Neuron (in vitro differentiated cells): ENCODE data around the gene NUCKS1.

Experiments used
- H2AFZ ChIP-seq: one replicate; pipeline ENCODE4 v1.6.1; 2013; ENCODE audit warnings: low read depth, mild to moderate bottlenecking, inconsistent platforms, low read length, moderate library complexity
- H3K27me3 ChIP-seq: one replicate; pipeline ENCODE4 v1.6.1; 2013; ENCODE audit warnings: low read length; ENCODE audit not compliant: insufficient read depth
- H3K36me3 ChIP-seq: one replicate; pipeline ENCODE4 v1.6.1; 2013; ENCODE audit warnings: low read length; ENCODE audit not compliant: insufficient read depth
- H3K4me1 ChIP-seq: one replicate; pipeline ENCODE4 v1.6.1; 2013; ENCODE audit warnings: low read length; ENCODE audit not compliant: insufficient read depth
- H3K4me3 ChIP-seq: 2 replicates; pipeline ENCODE4 v1.5.1; 2013; ENCODE audit warnings: mild to moderate bottlenecking, low read length, moderate library complexity
- H3K9me3 ChIP-seq: one replicate; pipeline ENCODE4 v1.6.1; 2013; ENCODE audit warnings: low read length

NUCKS1 gene

DNA sequence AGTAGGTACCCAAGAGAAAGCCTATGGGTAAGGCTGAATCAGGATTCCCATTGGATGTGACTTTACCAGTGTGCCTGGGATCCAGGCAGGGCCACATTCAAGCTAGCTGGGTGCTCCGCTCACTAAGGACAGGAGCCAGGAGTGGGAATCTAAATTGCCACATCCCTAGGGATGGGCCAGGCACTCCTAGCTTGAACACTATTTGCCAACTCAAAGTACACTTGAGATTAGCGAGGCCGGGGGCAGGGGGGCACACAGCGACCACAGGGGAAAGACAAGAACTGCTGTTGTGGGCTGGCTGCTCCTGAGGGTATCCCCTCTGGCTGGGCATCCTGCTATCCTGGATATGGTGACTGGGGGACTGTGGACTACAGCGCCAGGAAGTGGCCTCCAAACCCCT is 74.0 kb downstream of the NUCKS1 start:
- Histone ChIP-seq H3K27me3 (peaks cover 3% of the 10 kb centered on the region), H3K4me1 (peaks cover 32% of the 10 kb centered on the region), H3K36me3 (no peaks in the 10 kb centered on the region), H3K9me3 (no peaks in the 10 kb centered on the region), H3K4me3 (no peak overlapping the region), H2AFZ (no peak overlapping the region)

DNA sequence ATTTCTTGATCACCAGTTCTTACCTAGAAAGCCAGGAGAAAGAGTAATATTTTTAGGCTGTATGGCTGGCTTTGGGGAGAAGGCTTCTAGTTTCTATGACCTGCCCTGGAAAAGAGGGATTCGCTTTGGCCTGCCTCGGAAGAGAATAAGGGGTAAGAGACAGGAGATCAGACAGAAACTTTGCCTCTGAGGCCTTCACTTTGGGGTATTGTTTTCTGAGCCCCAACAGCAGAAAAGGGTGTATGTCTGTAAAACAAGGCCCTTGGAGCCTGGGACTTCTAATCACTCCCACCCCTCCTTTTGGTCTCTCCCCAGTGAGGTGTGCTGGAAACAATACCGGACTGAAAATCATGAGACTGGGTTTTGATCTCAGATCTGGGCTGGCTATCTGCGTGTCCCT is 74.7 kb downstream of the NUCKS1 start:
- Histone ChIP-seq H3K4me1 (peaks cover 35% of the 10 kb centered on the region), H3K27me3 (no peaks in the 10 kb centered on the region), H3K36me3 (no peaks in the 10 kb centered on the region)

DNA sequence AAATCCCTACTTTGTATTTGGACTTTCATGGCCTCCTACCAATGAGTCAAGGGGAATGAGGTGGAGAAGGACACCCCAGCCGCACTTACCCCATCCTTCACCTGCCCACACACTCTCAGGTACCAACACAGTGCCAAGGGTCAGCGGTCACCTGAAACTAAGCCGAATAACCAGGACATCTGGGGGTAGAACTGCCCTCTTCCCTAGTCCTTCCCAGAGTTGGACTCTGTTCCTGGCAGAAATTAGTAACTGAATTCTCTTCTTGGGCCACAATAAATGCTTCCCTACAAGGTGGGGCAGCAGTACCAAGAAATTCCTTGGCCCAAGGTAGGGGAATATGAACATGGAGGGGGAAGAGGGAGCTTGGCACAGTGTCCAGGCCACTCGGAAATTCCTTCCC is 77.0 kb downstream of the NUCKS1 start:
- Histone ChIP-seq H3K9me3 (no peaks in the 10 kb centered on the region), H3K36me3 (no peaks in the 10 kb centered on the region), H3K27me3 (no peaks in the 10 kb centered on the region), H2AFZ (no peak overlapping the region), H3K4me1 (peaks cover 45% of the 10 kb centered on the region), H3K4me3 (no peak overlapping the region)

More for the DNA sequence above, 74.7 kb downstream of the NUCKS1 start:
- no peak overlapping the region for H2AFZ ChIP-seq
- no peak overlapping the region for H3K4me3 ChIP-seq
- no peaks in the 10 kb centered on the region for H3K9me3 ChIP-seq

DNA sequence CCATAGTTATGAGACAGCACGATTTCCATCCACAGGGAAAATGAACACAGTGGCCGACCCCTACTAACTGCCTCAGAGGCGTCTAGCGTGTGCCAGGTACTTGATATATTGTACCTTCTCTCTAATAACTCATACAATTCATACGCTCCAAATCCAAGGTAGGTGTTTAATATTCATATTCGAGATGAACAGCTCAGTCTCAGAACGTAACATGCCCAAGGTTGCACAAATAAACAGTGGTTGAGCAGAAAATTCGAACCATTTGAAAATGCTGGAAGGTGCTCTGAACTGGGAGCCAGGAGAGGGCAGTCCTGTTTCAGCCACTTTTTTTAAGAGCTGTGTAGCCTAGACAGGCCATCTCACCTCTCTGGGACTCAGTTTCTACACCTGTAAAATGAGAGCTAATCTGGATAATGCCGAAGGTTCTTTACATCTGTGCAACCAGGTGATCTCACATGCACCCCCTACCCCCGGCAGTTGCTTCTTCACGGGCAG is 77.5 kb downstream of the NUCKS1 start:
- Histone ChIP-seq H3K36me3 (no peaks in the 10 kb centered on the region), H3K4me1 (peaks cover 45% of the 10 kb centered on the region), H3K4me3 (no peak overlapping the region), H2AFZ (no peak overlapping the region), H3K27me3 (no peaks in the 10 kb centered on the region), H3K9me3 (no peaks in the 10 kb centered on the region)

- H3K4me3 ChIP-seq, result peak overlapping the region; percentile 5
- peaks cover 40% of the 10 kb centered on the region for H3K4me1 ChIP-seq
- no peaks in the 10 kb centered on the region for H3K36me3 ChIP-seq
- H3K27me3 ChIP-seq, result no peaks in the 10 kb centered on the region
- no peaks in the 10 kb centered on the region for H3K9me3 ChIP-seq
- no peak overlapping the region for H2AFZ ChIP-seq
Measured at GRCh38 chr1:205670611-205671430, 79.2 kb downstream of the NUCKS1 start.

GRCh38 chr1:205670150-205670446 is 79.9 kb downstream of the NUCKS1 start:
- Histone ChIP-seq H3K4me3 (peak overlapping the region; percentile 5), H3K4me1 (peaks cover 40% of the 10 kb centered on the region), H3K9me3 (no peaks in the 10 kb centered on the region), H3K27me3 (no peaks in the 10 kb centered on the region), H2AFZ (no peak overlapping the region), H3K36me3 (no peaks in the 10 kb centered on the region)

DNA sequence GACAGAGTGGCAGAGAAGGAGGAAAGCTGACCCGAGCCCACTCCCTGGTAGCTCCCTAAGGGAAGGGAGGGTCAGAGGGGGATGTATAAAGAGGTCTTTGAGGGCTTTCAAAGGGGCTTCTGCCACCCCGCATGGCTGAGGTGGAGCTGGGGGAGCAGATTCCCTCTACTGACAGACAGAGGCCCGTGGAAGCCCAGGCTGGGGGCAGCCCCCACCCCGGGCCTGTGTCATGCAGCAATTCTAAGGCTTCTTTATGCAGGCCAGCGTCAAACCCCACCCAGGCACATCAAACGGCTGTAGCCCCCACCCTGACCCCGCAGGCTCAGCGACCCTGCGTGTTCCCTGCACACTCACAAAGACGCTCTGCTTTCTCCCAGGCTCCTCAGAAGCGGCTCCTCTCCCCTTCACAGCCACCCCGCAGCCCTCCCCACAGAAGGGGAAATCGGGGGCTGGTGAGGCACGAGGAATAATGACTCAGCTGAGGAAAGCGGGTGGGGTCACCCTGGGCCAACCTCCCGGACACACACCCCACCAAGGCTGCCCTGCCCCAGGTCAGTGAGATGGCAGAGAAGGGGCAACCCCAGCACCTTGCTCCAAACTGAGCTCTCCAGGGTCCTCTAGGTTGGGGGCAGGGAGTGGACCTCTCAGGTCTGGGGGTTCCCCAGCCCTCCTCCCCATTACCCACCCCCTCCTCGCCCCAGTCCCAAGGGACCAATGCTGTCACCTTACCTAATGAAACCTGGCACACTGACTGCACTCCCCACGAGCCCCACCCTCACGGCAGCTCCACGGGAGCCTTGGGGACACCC is 80.4 kb downstream of the NUCKS1 start:
- no peaks in the 10 kb centered on the region for H3K27me3 ChIP-seq
- H3K4me1 ChIP-seq, result peaks cover 40% of the 10 kb centered on the region
- peak overlapping the region; percentile 26 for H2AFZ ChIP-seq
- no peaks in the 10 kb centered on the region for H3K36me3 ChIP-seq
- H3K4me3 ChIP-seq, result peak overlapping the region; percentile 5
- H3K9me3 ChIP-seq, result no peaks in the 10 kb centered on the region

- peaks cover 40% of the 10 kb centered on the region for H3K4me1 ChIP-seq
- no peak overlapping the region for H3K4me3 ChIP-seq
- no peaks in the 10 kb centered on the region for H3K27me3 ChIP-seq
- H3K36me3 ChIP-seq, result no peaks in the 10 kb centered on the region
- no peaks in the 10 kb centered on the region for H3K9me3 ChIP-seq
- H2AFZ ChIP-seq, result peak overlapping the region; percentile 26
Measured at GRCh38 chr1:205668951-205669340, 81.0 kb downstream of the NUCKS1 start.

GRCh38 chr1:205667909-205668643 is 81.9 kb downstream of the NUCKS1 start:
- H3K36me3 ChIP-seq, result no peaks in the 10 kb centered on the region
- H3K4me3 ChIP-seq, result no peak overlapping the region
- H3K9me3 ChIP-seq, result no peaks in the 10 kb centered on the region
- no peak overlapping the region for H2AFZ ChIP-seq
- peaks cover 40% of the 10 kb centered on the region for H3K4me1 ChIP-seq
- H3K27me3 ChIP-seq, result no peaks in the 10 kb centered on the region

DNA sequence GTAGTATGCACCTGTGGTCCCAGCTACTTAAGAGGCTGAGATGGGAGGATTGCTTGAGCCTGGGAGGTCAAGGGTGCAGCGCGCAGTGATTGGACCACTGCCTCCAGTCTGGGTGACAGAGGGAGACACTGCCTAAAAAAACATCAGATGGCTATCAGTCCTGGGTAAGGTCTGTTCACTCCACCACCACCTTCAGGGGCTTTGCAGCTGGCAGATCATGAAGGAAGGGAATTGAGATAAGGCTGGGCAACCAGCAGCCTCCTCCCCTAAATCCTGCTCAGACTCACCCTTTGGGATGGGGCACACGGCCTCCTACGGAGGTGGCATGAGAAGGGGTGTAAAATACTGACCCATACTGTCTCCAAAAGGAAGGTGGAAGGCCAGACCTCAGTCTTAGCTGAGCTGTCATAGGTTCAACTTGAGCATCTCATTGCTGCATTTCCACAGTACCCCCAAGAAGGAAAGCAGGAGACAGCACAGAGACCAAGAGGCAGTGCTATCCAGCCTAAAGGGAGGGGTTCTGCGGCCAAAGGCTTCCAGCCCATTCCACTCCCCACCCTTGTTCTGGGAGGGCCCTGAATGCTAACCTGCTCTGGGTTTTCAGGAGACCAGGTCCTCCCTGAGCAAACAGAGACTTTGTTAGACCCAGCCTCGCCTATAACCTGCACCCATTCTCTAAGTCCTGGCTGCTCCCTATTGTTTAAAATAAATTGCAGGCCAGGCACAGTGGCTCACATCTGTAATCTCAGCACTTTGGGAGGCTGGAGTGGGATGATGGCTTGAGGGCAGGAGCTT is 83.4 kb downstream of the NUCKS1 start:
- Histone ChIP-seq H3K36me3 (no peaks in the 10 kb centered on the region), H3K27me3 (no peaks in the 10 kb centered on the region), H3K9me3 (no peaks in the 10 kb centered on the region), H2AFZ (no peak overlapping the region), H3K4me1 (peaks cover 39% of the 10 kb centered on the region), H3K4me3 (no peak overlapping the region)

DNA sequence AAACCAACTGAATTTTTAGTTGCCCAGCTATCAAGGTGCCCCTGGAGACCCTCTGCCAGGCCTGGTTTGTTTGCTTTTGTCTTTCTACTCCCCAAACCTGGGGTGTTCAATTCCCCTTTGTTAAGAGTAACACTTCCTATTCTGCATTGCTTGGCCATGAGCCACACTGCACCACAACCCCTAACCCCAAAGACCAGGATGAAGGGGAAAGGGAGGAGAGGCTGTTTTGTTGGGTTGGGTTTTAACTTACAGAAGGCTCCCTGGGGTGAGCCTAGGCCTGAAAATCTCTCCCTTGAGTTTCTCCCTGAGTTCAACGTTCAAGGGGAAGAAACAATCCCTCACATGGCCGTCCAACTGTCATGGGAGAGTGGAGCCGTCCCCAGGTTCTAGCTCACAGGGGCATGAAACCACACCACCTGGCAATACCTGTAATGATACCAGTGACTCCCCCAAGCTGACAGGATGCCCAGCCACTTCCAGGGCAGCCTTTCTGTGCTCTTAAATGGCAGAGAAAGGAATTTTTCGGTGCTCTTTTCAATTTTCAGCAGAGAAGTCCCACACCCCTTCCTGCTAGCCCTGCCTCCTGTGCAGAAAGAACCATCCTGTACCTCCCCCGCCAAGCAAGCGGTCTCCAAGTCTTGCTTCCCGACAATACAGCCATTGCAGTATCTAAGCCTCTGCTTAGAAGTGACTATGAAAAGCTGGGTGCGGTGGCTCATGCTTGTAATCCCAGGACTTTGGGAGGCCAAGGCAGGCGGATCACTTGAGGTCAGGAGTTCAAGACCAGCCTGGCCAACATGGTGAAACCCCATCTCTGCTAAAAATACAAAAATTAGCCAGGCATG is 84.6 kb downstream of the NUCKS1 start:
- no peak overlapping the region for H2AFZ ChIP-seq
- H3K4me1 ChIP-seq, result peaks cover 32% of the 10 kb centered on the region
- H3K36me3 ChIP-seq, result no peaks in the 10 kb centered on the region
- H3K9me3 ChIP-seq, result no peaks in the 10 kb centered on the region
- H3K4me3 ChIP-seq, result no peak overlapping the region
- H3K27me3 ChIP-seq, result no peaks in the 10 kb centered on the region
